Vagina (tissue), 2 donors: ENCODE data around the gene MAP7D3. TPM values are rescaled to one million over a fixed set of nuclear protein-coding genes. Genes with fewer than 3 reads are reported as not detected.

Experiments used
- DNase-seq, 2 donors: peaks; one replicate each; pipeline ENCODE4 v3.0.0-alpha.2; 2017; ENCODE audit errors: extremely low spot score in 2 of 2
- H3K27ac ChIP-seq: fragments of 200-600 bp; sonication (generic); one replicate; pipeline ENCODE4 v1.5.1; 2019
- H3K27me3 ChIP-seq: fragments of 200-600 bp; sonication (generic); one replicate; pipeline ENCODE4 v1.5.1; 2019
- H3K36me3 ChIP-seq, 2 donors: fragments of 200-600 bp; sonication (generic); one replicate each; pipeline ENCODE4 v1.5.1; 2017 to 2019
- H3K4me1 ChIP-seq: fragments of 200-600 bp; sonication (generic); one replicate; pipeline ENCODE4 v1.5.1; 2019
- H3K4me3 ChIP-seq, 2 donors: fragments of 200-600 bp; sonication (generic); 1 replicate in 1 of 2; 2 replicates in 1 of 2; pipeline ENCODE4 v1.5.1; 2016 to 2019
- H3K9me3 ChIP-seq: fragments of 200-600 bp; sonication (generic); one replicate; pipeline ENCODE4 v1.5.1; 2019
- POLR2A ChIP-seq, 2 donors: fragments of 450-650 bp; IDR thresholded peaks; one replicate each; pipeline ENCODE4 v1.6.1; 2017; ENCODE audit warnings: antibody characterized with exemption in 2 of 2, mild to moderate bottlenecking in 2 of 2, moderate library complexity in 2 of 2
- POLR2AphosphoS5 ChIP-seq, 2 donors: sonication (generic); formaldehyde crosslinking; IDR thresholded peaks; one replicate each; pipeline ENCODE4 v1.9.0; 2017; ENCODE audit warnings: antibody characterized with exemption in 2 of 2, mild to moderate bottlenecking in 2 of 2, low read depth in 1 of 2; ENCODE audit not compliant: insufficient read depth in 1 of 2
- intact Hi-C: fragments of 100-400 bp; cut with DNase I; formaldehyde crosslinking; loops from one replicate; pipeline ENCODE4 v1.15.1; 2023
- total RNA-seq: library from RNA; depleted of rRNA; stranded (reverse); fragments of >200 nt; gene quantifications from one replicate; pipeline ENCODE4 v1.2.3, GENCODE V29; 2016
- TF ChIP-seq, protein P1 (sequence below), 3 experiments: fragments of 450-650 bp in 2 of 3; fragments of 200-600 bp in 1 of 3; sonication (generic) in 1 of 3; IDR thresholded peaks; one replicate each; pipeline ENCODE4 v1.5.1; 2017 to 2019; ENCODE audit warnings: antibody characterized with exemption in 3 of 3, mild to moderate bottlenecking in 2 of 3, moderate library complexity in 2 of 3

MAP7D3 gene
- total RNA-seq, 1 donor from 2014 or later: 15.0 TPM

- TF ChIP-seq POLR2A (IDR thresholded peaks at IDR 0.05): no peak
- no peak for TF ChIP-seq POLR2AphosphoS5 (IDR thresholded peaks at IDR 0.05; ENCODE audit: insufficient read depth in 1 of 2, low read depth in 1 of 2)
- TF ChIP-seq, protein P1, sequence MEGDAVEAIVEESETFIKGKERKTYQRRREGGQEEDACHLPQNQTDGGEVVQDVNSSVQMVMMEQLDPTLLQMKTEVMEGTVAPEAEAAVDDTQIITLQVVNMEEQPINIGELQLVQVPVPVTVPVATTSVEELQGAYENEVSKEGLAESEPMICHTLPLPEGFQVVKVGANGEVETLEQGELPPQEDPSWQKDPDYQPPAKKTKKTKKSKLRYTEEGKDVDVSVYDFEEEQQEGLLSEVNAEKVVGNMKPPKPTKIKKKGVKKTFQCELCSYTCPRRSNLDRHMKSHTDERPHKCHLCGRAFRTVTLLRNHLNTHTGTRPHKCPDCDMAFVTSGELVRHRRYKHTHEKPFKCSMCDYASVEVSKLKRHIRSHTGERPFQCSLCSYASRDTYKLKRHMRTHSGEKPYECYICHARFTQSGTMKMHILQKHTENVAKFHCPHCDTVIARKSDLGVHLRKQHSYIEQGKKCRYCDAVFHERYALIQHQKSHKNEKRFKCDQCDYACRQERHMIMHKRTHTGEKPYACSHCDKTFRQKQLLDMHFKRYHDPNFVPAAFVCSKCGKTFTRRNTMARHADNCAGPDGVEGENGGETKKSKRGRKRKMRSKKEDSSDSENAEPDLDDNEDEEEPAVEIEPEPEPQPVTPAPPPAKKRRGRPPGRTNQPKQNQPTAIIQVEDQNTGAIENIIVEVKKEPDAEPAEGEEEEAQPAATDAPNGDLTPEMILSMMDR (IDR thresholded peaks at IDR 0.05): no peak
- intact Hi-C loops: no loop called here
- no peak overlapping the region for H3K4me3 ChIP-seq
- no peaks in the 10 kb centered on the region for H3K9me3 ChIP-seq
- H3K36me3 ChIP-seq: no peaks in the 10 kb centered on the region
- H3K27me3 ChIP-seq: no peaks in the 10 kb centered on the region
- no peak for DNase-seq
- H3K4me1 ChIP-seq: no peaks in the 10 kb centered on the region
- H3K27ac ChIP-seq: no peak overlapping the region
Measured at GRCh38 chrX:136259543-136259942, 8.3 kb upstream of the MAP7D3 start.

DNA sequence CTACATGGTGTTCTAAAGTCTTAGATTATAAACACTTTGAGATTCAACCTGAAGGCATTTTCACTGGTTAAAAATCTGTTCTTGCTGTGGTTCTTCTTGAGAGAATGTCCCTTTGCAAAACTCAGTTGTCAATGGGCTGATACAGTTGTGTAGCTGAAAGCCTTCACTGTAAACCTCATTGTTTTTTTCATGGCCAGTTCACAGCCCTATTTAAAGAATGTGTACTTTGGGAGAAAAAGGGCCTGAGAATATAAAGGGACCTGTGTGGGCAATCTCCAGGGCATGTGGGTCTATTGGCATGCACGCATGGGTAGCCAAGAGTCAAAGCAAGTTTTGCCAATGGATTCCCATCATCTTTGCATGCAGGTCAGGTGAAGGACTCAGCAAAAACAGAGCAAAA lies 7.8 kb upstream of the MAP7D3 start:
- Histone ChIP-seq H3K27me3 (no peaks in the 10 kb centered on the region), H3K4me1 (no peaks in the 10 kb centered on the region), H3K9me3 (no peaks in the 10 kb centered on the region), H3K36me3 (no peaks in the 10 kb centered on the region), H3K4me3 (no peak overlapping the region), H3K27ac (no peak overlapping the region)
- no peak for DNase-seq
- intact Hi-C loops: no loop called here
- TF ChIP-seq POLR2AphosphoS5 (IDR thresholded peaks at IDR 0.05; ENCODE audit: insufficient read depth in 1 of 2, low read depth in 1 of 2) (no peak), POLR2A (IDR thresholded peaks at IDR 0.05) (no peak)
- TF ChIP-seq, protein P1 (IDR thresholded peaks at IDR 0.05): no peak

DNA sequence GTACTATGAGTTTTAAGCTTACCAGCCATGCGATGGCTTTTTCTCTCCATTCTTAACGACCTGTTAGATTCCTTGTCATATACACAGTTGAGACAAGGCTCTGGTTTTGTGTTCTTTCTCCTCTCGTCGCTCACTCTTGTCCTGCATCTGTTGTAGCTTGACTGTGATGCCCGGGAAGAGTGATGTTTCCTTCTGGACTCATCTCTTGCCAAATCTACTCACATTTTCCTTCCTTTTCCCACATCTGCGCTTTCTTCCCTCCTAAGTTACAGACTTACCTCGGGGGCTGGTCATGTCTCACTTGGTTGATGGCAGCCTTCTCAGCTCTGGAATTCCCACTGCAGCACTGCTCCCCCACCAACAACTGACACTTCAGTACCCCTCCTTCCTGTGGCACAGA lies 4.8 kb upstream of the MAP7D3 start:
- Histone ChIP-seq H3K4me3 (no peak overlapping the region), H3K36me3 (no peaks in the 10 kb centered on the region), H3K27me3 (no peaks in the 10 kb centered on the region), H3K9me3 (no peaks in the 10 kb centered on the region), H3K4me1 (peaks cover 4% of the 10 kb centered on the region), H3K27ac (peak overlapping the region; percentile 51)
- intact Hi-C loops: loop anchor here (2.0 kb wide), 1 partner anchor 47 kb away; no protein-coding TSS in a partner anchor
- TF ChIP-seq POLR2A (IDR thresholded peaks at IDR 0.05): no peak
- no peak for TF ChIP-seq POLR2AphosphoS5 (IDR thresholded peaks at IDR 0.05; ENCODE audit: insufficient read depth in 1 of 2, low read depth in 1 of 2)
- TF ChIP-seq, protein P1 (IDR thresholded peaks at IDR 0.05): no peak
- DNase-seq: no peak

GRCh38 chrX:136255541-136255940 lies 4.3 kb upstream of the MAP7D3 start:
- intact Hi-C loops: no loop called here
- DNase-seq: no peak
- peaks cover 4% of the 10 kb centered on the region for H3K4me1 ChIP-seq
- H3K9me3 ChIP-seq: no peaks in the 10 kb centered on the region
- no peaks in the 10 kb centered on the region for H3K36me3 ChIP-seq
- TF ChIP-seq POLR2AphosphoS5 (IDR thresholded peaks at IDR 0.05; ENCODE audit: insufficient read depth in 1 of 2, low read depth in 1 of 2) (no peak), POLR2A (IDR thresholded peaks at IDR 0.05) (no peak)
- TF ChIP-seq, protein P1 (IDR thresholded peaks at IDR 0.05): no peak
- no peak overlapping the region for H3K4me3 ChIP-seq
- H3K27ac ChIP-seq: peak overlapping the region; percentile 51
- H3K27me3 ChIP-seq: no peaks in the 10 kb centered on the region

- no peak for DNase-seq
- peak overlapping the region; percentile 64 to 70 for H3K4me3 ChIP-seq
- TF ChIP-seq POLR2A (IDR thresholded peaks at IDR 0.05) (no peak), POLR2AphosphoS5 (IDR thresholded peaks at IDR 0.05; ENCODE audit: insufficient read depth in 1 of 2, low read depth in 1 of 2) (no peak)
- TF ChIP-seq, protein P1 (IDR thresholded peaks at IDR 0.05): no peak
- no peaks in the 10 kb centered on the region for H3K9me3 ChIP-seq
- H3K36me3 ChIP-seq: no peaks in the 10 kb centered on the region
- intact Hi-C loops: no loop called here
- no peaks in the 10 kb centered on the region for H3K27me3 ChIP-seq
- peaks cover 13% of the 10 kb centered on the region for H3K4me1 ChIP-seq
- H3K27ac ChIP-seq: peak overlapping the region; percentile 69
Measured at GRCh38 chrX:136250191-136251040, 784 bp downstream of the MAP7D3 start.
